ENCODE measurements around the gene EFNA3. TPM values are rescaled to one million over a fixed set of nuclear protein-coding genes. Genes with fewer than 3 reads are reported as not detected.

The EFNA3 gene
- total RNA-seq, 1 experiment from 2014 or later = 12.5 TPM

- peaks cover 45% of the 10 kb centered on the region for H3K27me3 Mint-ChIP-seq (ENCODE audit: low read depth)
- TF ChIP-seq ATF2 (CRISPR knock-in tag; IDR thresholded peaks at IDR 0.05; ENCODE audit: borderline replicate concordance, low read depth) (no peak), ERG (CRISPR knock-in tag; IDR thresholded peaks at IDR 0.05) (no peak), ZSCAN18 (CRISPR knock-in tag; IDR thresholded peaks at IDR 0.05) (no peak), MXD4 (CRISPR knock-in tag; IDR thresholded peaks at IDR 0.05; ENCODE audit: borderline replicate concordance) (no peak), HMGXB4 (CRISPR knock-in tag; IDR thresholded peaks at IDR 0.05) (no peak; the same call in 1 of the 2 replicates), ZNF671 (CRISPR knock-in tag; IDR thresholded peaks at IDR 0.05) (no peak), STAT6 (CRISPR knock-in tag; conservative IDR thresholded peaks at IDR 0.05; ENCODE audit: low read depth) (no peak; the same call in 1 of the 2 replicates), CBFB (CRISPR knock-in tag; IDR thresholded peaks at IDR 0.05; ENCODE audit: low read depth) (peak; percentile 92; the same call in 1 of the 2 replicates), USF2 (CRISPR knock-in tag; IDR thresholded peaks at IDR 0.05) (peak; percentile 61), ZBTB43 (CRISPR knock-in tag; IDR thresholded peaks at IDR 0.05) (0 out of 2 replicates have a peak, but pooled peaks have one; percentile 24), TEAD1 (CRISPR knock-in tag; IDR thresholded peaks at IDR 0.05) (peak; percentile 46; the same call in 1 of the 2 replicates), TP53 (CRISPR knock-in tag; IDR thresholded peaks at IDR 0.05) (peak; percentile 84; the same call in 1 of the 2 replicates), ZNF425 (CRISPR knock-in tag; conservative IDR thresholded peaks at IDR 0.05) (no peak), ARID4B (CRISPR knock-in tag; IDR thresholded peaks at IDR 0.05; ENCODE audit: borderline replicate concordance) (peak; percentile 36; the same call in 1 of the 2 replicates)
These were observed 6.3 kb downstream of the EFNA3 start for GRCh38 chr1:155084722-155085503.

More at GRCh38 chr1:155084722-155085503, 6.3 kb downstream of the EFNA3 start:
- Mint-ChIP-seq H3K9me3 (no peaks in the 10 kb centered on the region), H3K36me3 (no peaks in the 10 kb centered on the region), H3K4me1 (peaks cover 35% of the 10 kb centered on the region), H3K4me3 (peak overlapping the region; percentile 95), H3K27ac (peak overlapping the region; percentile 74)
- ATAC-seq (peak; percentile 67), DNase-seq (ENCODE audit: low spot score) (peak; percentile 97)
- CTCF ChIA-PET = interaction anchor here (0.6 to 3.1 kb wide), 79 partner anchors 9 to 604 kb away, joined by 3 to 156 read pairs (median 5); partner anchors contain the start of genes ADAM15, CKS1B, DPM3 and EFNA1
- POLR2A ChIA-PET = interaction anchor here (0.6 to 1.3 kb wide), 7 partner anchors 15 to 111 kb away, joined by 3 to 10 read pairs (median 4); partner anchors contain the start of genes EFNA4 and KRTCAP2
